Nephron progenitor cell (in vitro differentiated cells): Measurements from ENCODE around the gene CENPP.

Experiments
- DNase-seq: peaks from one replicate; pipeline ENCODE4 v3.0.0; 2021
- H3K27ac Mint-ChIP-seq: 2 replicates; pipeline ENCODE4 v1.8.0; 2021; ENCODE audit warnings: mild to moderate bottlenecking, moderate library complexity, mixed read lengths
- H3K27me3 Mint-ChIP-seq: 2 replicates; pipeline ENCODE4 v1.8.0; 2021; ENCODE audit warnings: mild to moderate bottlenecking, low read depth, mixed read lengths; ENCODE audit not compliant: poor library complexity
- H3K36me3 Mint-ChIP-seq: 2 replicates; pipeline ENCODE4 v1.8.0; 2021; ENCODE audit warnings: low read depth, mixed read lengths
- H3K4me1 Mint-ChIP-seq: 2 replicates; pipeline ENCODE4 v1.8.0; 2021; ENCODE audit warnings: mixed read lengths
- H3K4me3 Mint-ChIP-seq: 2 replicates; pipeline ENCODE4 v1.8.0; 2021; ENCODE audit warnings: mild to moderate bottlenecking, moderate library complexity, mixed read lengths
- H3K9me3 Mint-ChIP-seq: 2 replicates; pipeline ENCODE4 v1.8.0; 2021; ENCODE audit warnings: mild to moderate bottlenecking, moderate library complexity, mixed read lengths
- TF ChIP-seq, protein P1 (sequence below): fragments of 200-600 bp; sonication (generic); IDR thresholded peaks from 2 replicates; pipeline ENCODE4 v1.5.0; 2021; ENCODE audit warnings: antibody characterized with exemption

The CENPP gene

DNA sequence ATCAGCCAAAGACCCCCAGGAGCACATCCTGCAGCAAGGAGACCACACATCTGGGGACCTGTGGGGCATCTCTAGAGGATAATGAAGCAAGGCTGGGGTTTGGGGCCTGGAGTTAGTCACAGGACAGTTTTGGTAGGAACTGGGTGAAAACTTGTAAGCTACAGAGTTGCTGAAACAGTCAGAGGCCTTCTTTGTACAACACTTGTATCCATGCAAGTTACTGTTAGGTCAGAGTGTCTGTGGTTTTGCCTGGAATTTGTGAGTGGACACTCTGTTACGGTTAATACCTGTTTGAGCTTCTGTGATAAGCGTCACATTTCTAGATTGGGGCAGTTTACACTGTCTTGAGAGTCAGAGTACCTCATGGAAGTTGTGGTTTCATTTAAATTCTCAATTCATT is 179.1 kb downstream of the CENPP start:
- H3K4me3 Mint-ChIP-seq = no peak overlapping the region
- DNase-seq = no peak
- TF ChIP-seq, protein P1, sequence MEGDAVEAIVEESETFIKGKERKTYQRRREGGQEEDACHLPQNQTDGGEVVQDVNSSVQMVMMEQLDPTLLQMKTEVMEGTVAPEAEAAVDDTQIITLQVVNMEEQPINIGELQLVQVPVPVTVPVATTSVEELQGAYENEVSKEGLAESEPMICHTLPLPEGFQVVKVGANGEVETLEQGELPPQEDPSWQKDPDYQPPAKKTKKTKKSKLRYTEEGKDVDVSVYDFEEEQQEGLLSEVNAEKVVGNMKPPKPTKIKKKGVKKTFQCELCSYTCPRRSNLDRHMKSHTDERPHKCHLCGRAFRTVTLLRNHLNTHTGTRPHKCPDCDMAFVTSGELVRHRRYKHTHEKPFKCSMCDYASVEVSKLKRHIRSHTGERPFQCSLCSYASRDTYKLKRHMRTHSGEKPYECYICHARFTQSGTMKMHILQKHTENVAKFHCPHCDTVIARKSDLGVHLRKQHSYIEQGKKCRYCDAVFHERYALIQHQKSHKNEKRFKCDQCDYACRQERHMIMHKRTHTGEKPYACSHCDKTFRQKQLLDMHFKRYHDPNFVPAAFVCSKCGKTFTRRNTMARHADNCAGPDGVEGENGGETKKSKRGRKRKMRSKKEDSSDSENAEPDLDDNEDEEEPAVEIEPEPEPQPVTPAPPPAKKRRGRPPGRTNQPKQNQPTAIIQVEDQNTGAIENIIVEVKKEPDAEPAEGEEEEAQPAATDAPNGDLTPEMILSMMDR = no peak
- no peaks in the 10 kb centered on the region for H3K27me3 Mint-ChIP-seq
- H3K4me1 Mint-ChIP-seq = no peaks in the 10 kb centered on the region
- no peak overlapping the region for H3K27ac Mint-ChIP-seq
- no peaks in the 10 kb centered on the region for H3K9me3 Mint-ChIP-seq
- H3K36me3 Mint-ChIP-seq = no peaks in the 10 kb centered on the region

DNA sequence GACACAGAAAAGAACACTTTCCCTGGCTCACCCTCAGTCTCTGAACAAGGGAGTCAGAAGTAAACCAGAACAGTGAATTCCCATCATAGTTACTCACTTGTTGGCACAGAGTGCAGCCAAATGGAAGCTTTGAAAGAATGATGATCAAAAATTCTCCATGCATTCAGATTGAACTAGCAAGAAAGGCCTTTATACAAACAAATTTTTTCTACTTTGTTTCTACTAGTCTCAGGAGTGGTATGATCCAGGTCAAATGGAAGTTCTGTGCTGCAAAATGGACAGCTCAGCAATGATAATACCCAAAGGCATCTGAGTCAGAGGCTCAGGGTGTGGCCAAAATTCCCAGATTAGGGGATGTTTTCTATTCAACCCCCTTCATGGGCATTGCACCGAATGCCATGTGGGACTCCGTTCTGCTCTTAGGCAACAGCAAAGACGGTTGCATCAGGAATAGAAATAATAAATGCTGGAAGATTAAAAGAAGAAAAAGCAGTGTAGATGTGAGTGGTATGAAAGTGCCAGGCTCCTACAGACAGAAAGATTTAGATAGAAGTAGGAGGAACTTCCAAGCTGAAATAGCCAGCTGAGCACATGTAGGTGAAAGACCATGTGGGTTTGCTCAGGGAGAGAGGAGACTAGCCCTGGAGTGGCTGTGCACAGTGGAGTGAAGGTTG is 180.6 kb downstream of the CENPP start:
- TF ChIP-seq, protein P1 = no peak
- no peak for DNase-seq
- Mint-ChIP-seq H3K9me3 (no peaks in the 10 kb centered on the region), H3K36me3 (no peaks in the 10 kb centered on the region), H3K4me1 (no peaks in the 10 kb centered on the region), H3K4me3 (no peak overlapping the region), H3K27me3 (no peaks in the 10 kb centered on the region), H3K27ac (no peak overlapping the region)

DNA sequence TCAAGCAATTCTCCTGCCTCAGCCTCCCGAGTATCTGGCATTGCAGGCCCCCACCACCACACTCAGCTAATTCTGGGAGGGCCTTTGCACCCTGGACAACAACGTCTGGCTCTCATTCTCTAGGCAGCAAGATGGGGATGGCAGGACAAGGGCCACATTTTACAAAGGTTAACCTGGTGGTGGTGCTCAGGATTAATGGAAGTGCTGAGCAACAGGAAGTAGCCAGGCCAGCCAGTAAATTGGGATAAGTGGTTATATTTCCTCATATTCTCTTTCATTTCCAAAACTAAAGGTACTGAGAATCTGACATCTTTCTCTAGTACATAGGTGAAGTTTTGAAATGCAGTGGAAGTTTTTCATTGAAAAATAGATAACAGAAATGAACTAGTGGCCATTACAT is 181.3 kb downstream of the CENPP start:
- no peaks in the 10 kb centered on the region for H3K36me3 Mint-ChIP-seq
- H3K27me3 Mint-ChIP-seq = no peaks in the 10 kb centered on the region
- no peaks in the 10 kb centered on the region for H3K4me1 Mint-ChIP-seq
- H3K4me3 Mint-ChIP-seq = no peak overlapping the region
- TF ChIP-seq, protein P1 = no peak
- H3K27ac Mint-ChIP-seq = no peak overlapping the region
- H3K9me3 Mint-ChIP-seq = no peaks in the 10 kb centered on the region
- no peak for DNase-seq

DNA sequence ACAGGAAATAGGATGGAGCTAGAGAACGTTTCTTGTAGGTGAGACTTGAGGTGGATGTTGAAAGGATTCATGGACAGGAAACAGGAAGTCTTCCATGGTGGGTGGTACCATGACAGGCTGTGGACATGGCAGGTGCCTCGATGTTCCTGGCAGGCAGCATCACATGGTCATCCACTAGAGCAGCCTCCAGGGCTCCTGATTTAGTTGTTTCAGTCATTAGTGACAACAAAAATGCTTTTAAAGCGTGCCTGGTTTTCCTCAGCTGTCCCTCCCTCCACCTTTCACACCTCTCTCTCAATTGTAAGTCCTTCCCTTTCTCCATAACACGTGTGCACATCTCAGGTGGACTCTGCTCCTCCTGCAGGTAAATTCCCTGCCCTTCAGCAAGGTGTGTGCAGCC is 181.7 kb downstream of the CENPP start:
- Mint-ChIP-seq H3K4me3 (no peak overlapping the region), H3K27ac (no peak overlapping the region), H3K27me3 (no peaks in the 10 kb centered on the region), H3K36me3 (no peaks in the 10 kb centered on the region), H3K4me1 (no peaks in the 10 kb centered on the region), H3K9me3 (no peaks in the 10 kb centered on the region)
- TF ChIP-seq, protein P1 = no peak
- no peak for DNase-seq

DNA sequence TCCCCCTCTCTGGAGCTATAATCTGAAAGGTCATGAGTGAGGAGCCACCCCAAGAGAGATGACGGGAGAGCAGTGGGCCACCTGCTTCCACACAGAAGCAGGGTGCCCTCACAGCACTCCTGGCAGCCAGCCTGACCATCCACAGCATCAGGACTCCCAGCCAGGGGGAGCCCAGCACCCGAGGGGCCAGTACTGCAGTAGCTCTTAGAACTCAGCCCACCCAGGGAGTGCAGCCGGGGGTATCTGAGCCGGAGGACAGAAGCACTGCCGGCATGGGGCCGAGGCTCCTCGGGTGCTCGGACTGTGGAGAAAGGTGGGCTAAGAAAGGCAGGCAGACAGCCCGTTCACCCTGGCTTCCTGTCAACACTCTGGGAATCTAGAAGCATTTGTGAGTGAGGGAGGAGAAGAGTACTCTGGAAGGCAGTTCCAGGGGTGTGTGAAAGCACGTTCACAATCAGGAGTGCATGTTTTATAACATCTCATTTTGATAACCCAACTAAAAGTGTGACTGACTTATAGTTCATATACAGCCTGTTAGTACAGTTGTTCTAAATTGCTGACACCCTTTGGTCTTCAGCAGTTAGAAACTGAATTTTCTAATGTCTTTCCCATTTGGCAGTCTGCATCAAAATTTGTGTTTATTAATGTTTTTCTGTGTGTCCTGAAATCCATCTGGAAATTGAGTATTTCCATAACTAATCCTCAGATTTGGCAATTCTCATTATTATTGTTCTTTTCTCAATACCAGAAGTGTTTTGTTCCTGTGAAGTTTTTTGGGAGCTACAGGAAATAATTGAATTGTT is 182.5 kb downstream of the CENPP start:
- no peak for DNase-seq
- Mint-ChIP-seq H3K27me3 (no peaks in the 10 kb centered on the region), H3K9me3 (no peaks in the 10 kb centered on the region), H3K4me1 (no peaks in the 10 kb centered on the region), H3K36me3 (no peaks in the 10 kb centered on the region), H3K27ac (no peak overlapping the region), H3K4me3 (no peak overlapping the region)
- TF ChIP-seq, protein P1 = no peak
